OCI-LY1 (cell line): ENCODE measurements around the gene SOWAHB.

Source experiments
- H2AFZ ChIP-seq: fragments of 200-600 bp; sonication (generic), shearing (Covaris generic); 2 replicates; pipeline ENCODE4 v1.6.0; 2014; ENCODE audit warnings: antibody characterized with exemption, mild to moderate bottlenecking, low read length
- H3F3A ChIP-seq: fragments of 200-600 bp; sonication (generic), shearing (Covaris generic); 2 replicates; pipeline ENCODE4 v1.6.0; 2014; ENCODE audit warnings: mild to moderate bottlenecking, antibody characterized with exemption, low read length, moderate library complexity; ENCODE audit not compliant: insufficient read depth
- H3K27ac ChIP-seq: fragments of 200-600 bp; sonication (generic); 2 replicates; pipeline ENCODE4 v1.5.1; 2014; ENCODE audit warnings: low read length, mixed run types, mild to moderate bottlenecking, low read depth; ENCODE audit not compliant: poor library complexity, severe bottlenecking
- H3K27me3 ChIP-seq: fragments of 200-600 bp; sonication (generic); 2 replicates; pipeline ENCODE4 v1.6.0; 2014; ENCODE audit warnings: antibody characterized with exemption, mild to moderate bottlenecking, low read length, moderate library complexity; ENCODE audit not compliant: insufficient read depth
- H3K36me3 ChIP-seq: fragments of 200-600 bp; sonication (generic); 2 replicates; pipeline ENCODE4 v1.6.1; 2014; ENCODE audit warnings: mild to moderate bottlenecking, antibody characterized with exemption, low read length, moderate library complexity, mixed read lengths; ENCODE audit not compliant: insufficient read depth
- H3K4me1 ChIP-seq: fragments of 200-600 bp; sonication (generic); 2 replicates; pipeline ENCODE4 v1.5.1; 2014; ENCODE audit warnings: mild to moderate bottlenecking, low read length, moderate library complexity; ENCODE audit not compliant: insufficient read depth, severe bottlenecking
- H3K4me2 ChIP-seq: fragments of 200-600 bp; sonication (generic), shearing (Covaris generic); 2 replicates; pipeline ENCODE4 v1.6.1; 2014; ENCODE audit warnings: low read length
- H3K4me3 ChIP-seq: fragments of 200-600 bp; sonication (generic); 2 replicates; pipeline ENCODE4 v1.5.1; 2014; ENCODE audit warnings: low read length, low read depth, mild to moderate bottlenecking, mixed read lengths; ENCODE audit not compliant: poor library complexity, severe bottlenecking
- H3K79me2 ChIP-seq: fragments of 200-600 bp; shearing (Covaris generic); 2 replicates; pipeline ENCODE4 v1.6.1; 2016; ENCODE audit warnings: mixed run types, low read length, mixed read lengths; ENCODE audit not compliant: insufficient read depth
- H3K9ac ChIP-seq: fragments of 200-600 bp; sonication (generic), shearing (Covaris generic); 2 replicates; pipeline ENCODE4 v1.6.1; 2014; ENCODE audit warnings: mild to moderate bottlenecking, low read length, mixed read lengths
- H3K9me2 ChIP-seq: fragments of 200-600 bp; sonication (generic), shearing (Covaris generic); 2 replicates; pipeline ENCODE4 v1.6.1; 2014; ENCODE audit warnings: low read depth, mild to moderate bottlenecking, low read length, mixed read lengths
- H3K9me3 ChIP-seq: fragments of 200-600 bp; shearing (Covaris generic); 2 replicates; pipeline ENCODE4 v1.6.1; 2014; ENCODE audit warnings: low read length, mixed read lengths
- H4K20me1 ChIP-seq: fragments of 200-600 bp; sonication (generic), shearing (Covaris generic); 2 replicates; pipeline ENCODE4 v1.6.0; 2016; ENCODE audit warnings: mild to moderate bottlenecking, low read length; ENCODE audit not compliant: insufficient read depth
- CTCF ChIP-seq: fragments of 200-600 bp; sonication (generic), shearing (Covaris generic); IDR thresholded peaks from 2 replicates; pipeline ENCODE4 v1.5.1; 2017; ENCODE audit warnings: mild to moderate bottlenecking, antibody characterized with exemption, low read length, moderate library complexity, mixed read lengths
- EZH2 ChIP-seq: fragments of 200-600 bp; sonication (generic), shearing (Covaris generic); IDR thresholded peaks from 2 replicates; pipeline ENCODE4 v1.8.0; 2017; ENCODE audit warnings: borderline replicate concordance, mixed run types, mild to moderate bottlenecking, antibody characterized with exemption, low read length, moderate library complexity, mixed read lengths

SOWAHB gene

DNA sequence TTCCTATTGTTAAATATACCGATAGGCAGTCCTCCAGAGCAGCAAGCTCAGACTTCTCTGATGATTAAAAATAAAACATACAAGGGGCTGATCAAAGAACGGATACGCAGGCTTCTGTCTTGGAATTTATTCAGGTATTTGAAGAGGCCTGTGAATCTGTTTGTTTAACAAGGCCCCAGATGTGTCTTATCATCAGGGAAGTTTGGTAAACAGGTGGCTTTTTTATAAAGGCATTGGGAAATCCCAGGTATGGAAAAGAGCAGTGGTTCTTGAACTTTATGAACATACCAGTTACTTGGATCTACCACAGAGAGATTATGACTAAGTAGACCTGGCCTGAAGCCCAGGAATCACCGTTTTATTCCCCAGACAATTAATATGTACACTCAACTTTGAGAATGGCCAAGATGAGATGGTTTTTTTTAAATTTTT is 47.9 kb downstream of the SOWAHB start:
- Histone ChIP-seq H3K4me2 (no peak overlapping the region), H2AFZ (no peak overlapping the region), H3K9ac (no peak overlapping the region), H3K4me3 (no peak overlapping the region), H4K20me1 (no peaks in the 10 kb centered on the region), H3K4me1 (no peaks in the 10 kb centered on the region), H3K36me3 (no peaks in the 10 kb centered on the region), H3K9me3 (no peaks in the 10 kb centered on the region), H3K79me2 (no peaks in the 10 kb centered on the region), H3K27me3 (no peaks in the 10 kb centered on the region), H3K27ac (no peak overlapping the region), H3F3A (no peaks in the 10 kb centered on the region), H3K9me2 (no peaks in the 10 kb centered on the region)
- TF ChIP-seq CTCF, result no peak
- no peak for TF ChIP-seq EZH2
